IMR-90 (cell line): ENCODE measurements around the gene NHLH2.

Experiments used
- CHD1 ChIP-seq: IDR thresholded peaks from 2 replicates; pipeline ENCODE4 v1.6.1; 2012; ENCODE audit warnings: low read depth, low read length, improper control_type of control experiment
- MXI1 ChIP-seq: IDR thresholded peaks from 2 replicates; pipeline ENCODE4 v1.6.1; 2012; ENCODE audit warnings: low read depth, mild to moderate bottlenecking, low read length, moderate library complexity, borderline replicate concordance
- POLR2A ChIP-seq: IDR thresholded peaks from 2 replicates; pipeline ENCODE4 v1.6.1; 2012; ENCODE audit warnings: mild to moderate bottlenecking, low read depth, low read length
- RAD21 ChIP-seq: IDR thresholded peaks from 2 replicates; pipeline ENCODE4 v1.6.1; 2012; ENCODE audit warnings: low read length, improper control_type of control experiment
- RFX5 ChIP-seq: IDR thresholded peaks from 2 replicates; pipeline ENCODE4 v1.8.0; 2012; ENCODE audit warnings: low read depth, mild to moderate bottlenecking, low read length, moderate library complexity
- SMC3 ChIP-seq: fragments of 150-350 bp; IDR thresholded peaks from 2 replicates; pipeline ENCODE4 v1.6.1; 2016; ENCODE audit warnings: low read depth, mild to moderate bottlenecking, antibody characterized with exemption, low read length, moderate library complexity
- TF ChIP-seq, protein P1 (sequence below): conservative IDR thresholded peaks from 2 replicates; pipeline ENCODE4 v1.5.1; 2012; ENCODE audit warnings: mild to moderate bottlenecking, low read depth, low read length, improper control_type of control experiment

DNA sequence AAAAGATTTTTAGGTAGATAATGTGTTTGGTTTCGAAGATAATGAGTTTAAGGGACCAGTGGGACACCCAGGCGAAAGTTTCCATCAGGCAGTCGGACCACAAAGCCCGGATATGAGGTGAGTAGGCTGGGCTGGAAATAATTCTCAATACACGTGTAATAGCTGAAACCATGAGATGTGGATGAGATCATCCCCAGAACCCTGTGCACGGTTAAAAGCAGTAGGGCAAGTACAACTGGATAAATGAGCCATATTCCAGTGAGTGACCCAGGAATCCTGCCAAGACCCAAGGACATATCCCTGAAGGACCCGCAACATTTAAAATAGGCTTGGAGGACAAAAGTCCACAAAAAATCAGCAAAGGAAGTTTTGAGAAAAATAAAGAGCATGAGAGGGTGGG is 21.5 kb upstream of the NHLH2 start:
- TF ChIP-seq, protein P1, sequence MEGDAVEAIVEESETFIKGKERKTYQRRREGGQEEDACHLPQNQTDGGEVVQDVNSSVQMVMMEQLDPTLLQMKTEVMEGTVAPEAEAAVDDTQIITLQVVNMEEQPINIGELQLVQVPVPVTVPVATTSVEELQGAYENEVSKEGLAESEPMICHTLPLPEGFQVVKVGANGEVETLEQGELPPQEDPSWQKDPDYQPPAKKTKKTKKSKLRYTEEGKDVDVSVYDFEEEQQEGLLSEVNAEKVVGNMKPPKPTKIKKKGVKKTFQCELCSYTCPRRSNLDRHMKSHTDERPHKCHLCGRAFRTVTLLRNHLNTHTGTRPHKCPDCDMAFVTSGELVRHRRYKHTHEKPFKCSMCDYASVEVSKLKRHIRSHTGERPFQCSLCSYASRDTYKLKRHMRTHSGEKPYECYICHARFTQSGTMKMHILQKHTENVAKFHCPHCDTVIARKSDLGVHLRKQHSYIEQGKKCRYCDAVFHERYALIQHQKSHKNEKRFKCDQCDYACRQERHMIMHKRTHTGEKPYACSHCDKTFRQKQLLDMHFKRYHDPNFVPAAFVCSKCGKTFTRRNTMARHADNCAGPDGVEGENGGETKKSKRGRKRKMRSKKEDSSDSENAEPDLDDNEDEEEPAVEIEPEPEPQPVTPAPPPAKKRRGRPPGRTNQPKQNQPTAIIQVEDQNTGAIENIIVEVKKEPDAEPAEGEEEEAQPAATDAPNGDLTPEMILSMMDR: no peak
- TF ChIP-seq CHD1 (no peak), SMC3 (no peak), POLR2A (no peak), RAD21 (no peak), RFX5 (no peak), MXI1 (no peak)
